C4-2B (cell line): ENCODE data around the gene P2RY2.

Source experiments
- ZFX ChIP-seq: fragments of 450-650 bp; IDR thresholded peaks from 2 replicates; pipeline ENCODE4 v1.6.1; 2017
- TF ChIP-seq, protein P1 (sequence below): fragments of 450-650 bp; conservative IDR thresholded peaks from 2 replicates; pipeline ENCODE4 v1.5.1; 2017; ENCODE audit warnings: mild to moderate bottlenecking

DNA sequence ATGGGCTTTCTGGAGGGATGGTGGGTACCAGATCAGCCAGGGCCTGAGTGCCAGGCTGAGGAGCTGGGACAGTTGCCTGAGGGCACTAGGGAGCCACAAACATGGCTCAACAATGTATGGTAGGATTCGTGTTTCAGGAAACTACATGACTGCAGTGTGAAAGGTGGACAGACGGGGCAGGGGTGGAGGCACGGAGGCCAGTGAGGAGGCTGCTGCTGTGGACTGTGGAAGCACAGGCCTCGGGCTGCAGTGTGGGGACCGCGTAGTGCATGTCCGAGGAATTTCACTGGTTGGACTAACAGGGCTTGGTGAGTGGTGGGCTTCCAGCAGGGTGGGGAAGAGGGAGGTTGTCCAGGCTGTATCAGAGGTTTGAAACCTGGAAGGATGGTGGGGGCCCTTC, 7.8 kb downstream of the P2RY2 start:
- TF ChIP-seq, protein P1, sequence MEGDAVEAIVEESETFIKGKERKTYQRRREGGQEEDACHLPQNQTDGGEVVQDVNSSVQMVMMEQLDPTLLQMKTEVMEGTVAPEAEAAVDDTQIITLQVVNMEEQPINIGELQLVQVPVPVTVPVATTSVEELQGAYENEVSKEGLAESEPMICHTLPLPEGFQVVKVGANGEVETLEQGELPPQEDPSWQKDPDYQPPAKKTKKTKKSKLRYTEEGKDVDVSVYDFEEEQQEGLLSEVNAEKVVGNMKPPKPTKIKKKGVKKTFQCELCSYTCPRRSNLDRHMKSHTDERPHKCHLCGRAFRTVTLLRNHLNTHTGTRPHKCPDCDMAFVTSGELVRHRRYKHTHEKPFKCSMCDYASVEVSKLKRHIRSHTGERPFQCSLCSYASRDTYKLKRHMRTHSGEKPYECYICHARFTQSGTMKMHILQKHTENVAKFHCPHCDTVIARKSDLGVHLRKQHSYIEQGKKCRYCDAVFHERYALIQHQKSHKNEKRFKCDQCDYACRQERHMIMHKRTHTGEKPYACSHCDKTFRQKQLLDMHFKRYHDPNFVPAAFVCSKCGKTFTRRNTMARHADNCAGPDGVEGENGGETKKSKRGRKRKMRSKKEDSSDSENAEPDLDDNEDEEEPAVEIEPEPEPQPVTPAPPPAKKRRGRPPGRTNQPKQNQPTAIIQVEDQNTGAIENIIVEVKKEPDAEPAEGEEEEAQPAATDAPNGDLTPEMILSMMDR: no peak
- no peak for TF ChIP-seq ZFX
